Epithelial cell of alveolus of lung (primary cell): ENCODE results near the gene ZNF460. TPM values are rescaled to one million over a fixed set of nuclear protein-coding genes. Genes with fewer than 3 reads are reported as not detected.

Source experiments
- total RNA-seq: library from RNA; depleted of rRNA; stranded (reverse); fragments of >200 nt; gene quantifications from 2 replicates; pipeline ENCODE4 v1.2.1, GENCODE V29; 2015

The ZNF460 gene
- 29.3 and 55.3 TPM in 2 replicates for total RNA-seq

GRCh38 chr19:57280165-57280961 lies at the start of gene ZNF460:
ZNF460 (plus strand) TSS chr19:57280485; CDS start chr19:57280807, 322 bp downstream.

DNA sequence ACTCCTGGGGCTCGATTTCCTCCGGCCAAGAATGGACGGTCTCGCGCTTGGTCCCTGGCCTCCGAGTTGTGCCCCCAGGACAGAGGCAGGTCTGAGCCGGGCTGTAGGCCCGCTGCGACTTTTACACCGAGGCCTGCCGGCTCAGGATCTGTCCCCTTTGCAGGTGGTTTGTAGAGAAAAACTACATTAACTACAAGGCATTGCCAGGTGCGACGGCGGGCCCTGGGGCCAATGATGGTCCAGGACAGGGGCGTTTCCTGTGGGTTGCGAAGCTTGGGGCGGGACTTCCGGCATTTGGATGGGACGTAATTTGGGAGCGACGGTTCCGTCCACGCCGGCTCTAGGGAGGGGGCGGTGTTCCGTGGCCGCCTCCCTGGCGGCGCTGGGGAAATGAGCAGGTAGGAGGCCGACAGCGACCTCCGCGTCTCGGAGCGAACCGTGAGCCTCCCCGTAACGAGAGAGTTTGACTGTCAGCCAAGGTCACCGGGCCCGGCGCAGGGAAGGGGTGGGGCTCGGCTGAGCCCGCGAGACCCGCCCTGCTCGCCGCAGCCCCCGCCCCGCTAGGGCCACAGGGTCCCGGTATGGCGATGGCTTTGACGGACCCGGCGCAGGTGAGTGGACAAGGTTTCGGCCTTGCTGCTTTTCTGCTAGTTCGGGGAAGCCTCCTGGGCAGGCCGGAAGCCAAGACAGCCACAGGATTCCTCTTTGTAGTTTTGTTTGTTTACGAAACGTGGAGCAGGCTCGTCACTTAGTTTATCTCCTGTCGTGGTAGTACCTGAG lies 39.8 kb upstream of the ZNF460 start, which contains the start of gene ZNF805:
TSS of gene ZNF805 (plus strand) at position 322 of the 780 bp plus-strand sequence. CDS start at position 582, 260 bp downstream.

GRCh38 chr19:57320180-57321084 lies 40.1 kb downstream of the ZNF460 start, which contains the start of gene ZNF543:
ZNF543 (plus strand) TSS chr19:57320472; CDS start chr19:57320854, 382 bp downstream.

Other genes starting within 250 kb of the ZNF460 start
- gene USP29, start 160.5 kb upstream of the ZNF460 start, total RNA-seq = not detected in 2 replicates
- not detected in 2 replicates for gene ZIM3, start 135.3 kb upstream of the ZNF460 start, total RNA-seq
- not detected in 2 replicates for gene DUXA, start 113.0 kb upstream of the ZNF460 start, total RNA-seq
- gene ZNF264, start 89.0 kb upstream of the ZNF460 start, total RNA-seq = 16.3 and 23.6 TPM in 2 replicates
- gene AURKC, start 49.5 kb upstream of the ZNF460 start, total RNA-seq = 1.4 and 6.9 TPM in 2 replicates
- gene ZNF805, start 39.9 kb upstream of the ZNF460 start, total RNA-seq = 7.3 and 13.3 TPM in 2 replicates
- gene ZNF543, start 40.0 kb downstream of the ZNF460 start, total RNA-seq = 5.3 and 8.2 TPM in 2 replicates
- gene ZNF304, start 70.8 kb downstream of the ZNF460 start, total RNA-seq = 4.9 and 13.0 TPM in 2 replicates
- gene TRAPPC2B, start 83.1 kb downstream of the ZNF460 start, total RNA-seq = 18.5 and 37.4 TPM in 2 replicates
- gene ZNF547, start 83.1 kb downstream of the ZNF460 start, total RNA-seq = 0.78 and 3.0 TPM in 2 replicates
- 6.1 and 9.8 TPM in 2 replicates for gene ZNF548, start 109.4 kb downstream of the ZNF460 start, total RNA-seq
- gene ZNF17, start 130.7 kb downstream of the ZNF460 start, total RNA-seq = 3.2 and 9.5 TPM in 2 replicates
- 6.9 and 7.2 TPM in 2 replicates for gene ZNF749, start 154.8 kb downstream of the ZNF460 start, total RNA-seq
- gene VN1R1, start 176.7 kb downstream of the ZNF460 start, total RNA-seq = 0.13 and 1.9 TPM in 2 replicates
- 9.1 and 11.4 TPM in 2 replicates for gene ZNF772, start 197.1 kb downstream of the ZNF460 start, total RNA-seq
- 14.4 and 14.5 TPM in 2 replicates for gene ZNF419, start 207.3 kb downstream of the ZNF460 start, total RNA-seq
- 8.0 and 42.8 TPM in 2 replicates for gene ZNF773, start 219.5 kb downstream of the ZNF460 start, total RNA-seq
- gene ZNF549, start 246.9 kb downstream of the ZNF460 start, total RNA-seq = 3.7 and 4.1 TPM in 2 replicates